Ammon's horn (tissue), 1 donor: ENCODE results near the gene ABL1.
A peak's percentile ranks its signal among the peaks of the same experiment; 100 is the strongest.

Experiments used
- DNase-seq: peaks from one replicate; pipeline ENCODE4 v3.0.0-alpha.2; 2016; ENCODE audit warnings: low spot score

Gene ABL1

GRCh38 chr9:130890870-130891687 is 56.0 kb downstream of the ABL1 start:
- DNase-seq = no peak

- peak; percentile 70 for DNase-seq
These were observed 56.8 kb downstream of the ABL1 start for GRCh38 chr9:130891688-130892476.

GRCh38 chr9:130892477-130893304 is 57.6 kb downstream of the ABL1 start:
- no peak for DNase-seq

- DNase-seq = peak; percentile 65
These were observed 58.5 kb downstream of the ABL1 start for GRCh38 chr9:130893341-130894101.

- DNase-seq = no peak
These were observed 59.5 kb downstream of the ABL1 start for GRCh38 chr9:130894546-130894945.

GRCh38 chr9:130895038-130895437 is 60.0 kb downstream of the ABL1 start:
- DNase-seq = no peak

- no peak for DNase-seq
These were observed 60.6 kb downstream of the ABL1 start for GRCh38 chr9:130895481-130896232.

GRCh38 chr9:130896233-130897014 is 61.4 kb downstream of the ABL1 start, which contains the start of gene QRFP:
TSS of gene QRFP (minus strand) at chr9:130896812. CDS start at chr9:130893838, 2,974 bp downstream.
- DNase-seq = no peak

- DNase-seq = no peak
These were observed 62.2 kb downstream of the ABL1 start for GRCh38 chr9:130897105-130897751.

- no peak for DNase-seq
These were observed 62.9 kb downstream of the ABL1 start for GRCh38 chr9:130897848-130898551.

GRCh38 chr9:130898552-130898852 is 63.4 kb downstream of the ABL1 start:
- DNase-seq = no peak

GRCh38 chr9:130899051-130899748 is 64.1 kb downstream of the ABL1 start:
- DNase-seq = no peak

GRCh38 chr9:130900701-130901497 is 65.8 kb downstream of the ABL1 start:
- DNase-seq = no peak

- no peak for DNase-seq
These were observed 66.6 kb downstream of the ABL1 start for GRCh38 chr9:130901498-130902203.

- DNase-seq = no peak
These were observed 67.4 kb downstream of the ABL1 start for GRCh38 chr9:130902204-130903185.
